Kidney (tissue), 14 donors: ENCODE data around the gene PMPCA. TPM values are rescaled to one million over a fixed set of nuclear protein-coding genes. Genes with fewer than 3 reads are reported as not detected.

Source experiments
- DNase-seq, 5 donors: peaks; one replicate each; pipeline ENCODE4 v3.0.0-alpha.2; 2013 to 2020
- FAIRE-seq: peaks from 2 replicates; lab custom pipeline; 2012; peaks lifted over from hg19 to GRCh38; lab: Jason Lieb, UNC
- H3K27ac ChIP-seq, 2 donors: one replicate each; pipeline ENCODE4 v1.7.0; 2013; ENCODE audit warnings: low read depth in 2 of 2, low read length in 2 of 2, inconsistent platforms in 1 of 2
- H3K27me3 ChIP-seq: one replicate; pipeline ENCODE4 v1.7.1; 2013; ENCODE audit warnings: low read length, inconsistent platforms; ENCODE audit not compliant: control insufficient read depth, insufficient read depth
- H3K36me3 ChIP-seq, 3 donors: one replicate each; pipeline versions ENCODE4 v1.7.0 to v1.7.1; 2013; ENCODE audit warnings: low read length in 3 of 3, control low read depth in 1 of 3, inconsistent platforms in 1 of 3; ENCODE audit not compliant: insufficient read depth in 3 of 3, control insufficient read depth in 2 of 3
- H3K4me1 ChIP-seq, 3 donors: one replicate each; pipeline versions ENCODE4 v1.7.0 to v1.7.1; 2013; ENCODE audit warnings: low read length in 3 of 3, inconsistent platforms in 1 of 3, low read depth in 1 of 3; ENCODE audit not compliant: control insufficient read depth in 2 of 3, insufficient read depth in 2 of 3
- H3K4me3 ChIP-seq, 3 donors: one replicate each; pipeline versions ENCODE4 v1.7.0 to v1.8.1; 2013; ENCODE audit warnings: low read length in 3 of 3, control low read depth in 1 of 3, inconsistent platforms in 1 of 3
- H3K9ac ChIP-seq, 3 donors: one replicate each; pipeline versions ENCODE4 v1.7.0 to v1.7.1; 2013; ENCODE audit warnings: low read length in 3 of 3, control low read depth in 1 of 3, inconsistent platforms in 1 of 3
- H3K9me3 ChIP-seq, 3 donors: one replicate each; pipeline versions ENCODE4 v1.7.0 to v1.7.1; 2013; ENCODE audit warnings: low read length in 3 of 3, control low read depth in 1 of 3, inconsistent platforms in 1 of 3; ENCODE audit not compliant: control insufficient read depth in 2 of 3, insufficient read depth in 1 of 3
- intact Hi-C: fragments of 100-400 bp; cut with DNase I; formaldehyde crosslinking; loops from one replicate; pipeline ENCODE4 v1.11.1; 2022
- polyA plus RNA-seq: library from polyadenylated mRNA; stranded (reverse); fragments of 350-450 nt; fragmentation: Illumina TruSeq; extraction: RNeasy Lipid Tissue Mini Kit (QIAGEN cat#74804); gene quantifications from one replicate; pipeline ENCODE4 v1.2.3, GENCODE V29; 2014; ENCODE audit warnings: low read depth, low replicate concordance; ENCODE audit not compliant: insufficient read depth
- total RNA-seq: library from RNA; stranded (reverse); fragmentation: NEBNext Ultra II Directional; extraction: Animal tissue kit (Norgen Biotek cat#: 25700); gene quantifications from one replicate; pipeline ENCODE4 v1.2.1, GENCODE V29; 2021
- TF ChIP-seq, protein P1 (sequence below): IDR thresholded peaks from 3 replicates; pipeline ENCODE4 v1.5.1; 2012; ENCODE audit warnings: mild to moderate bottlenecking, moderate library complexity, borderline replicate concordance; ENCODE audit not compliant: insufficient read depth; ENCODE audit errors: extremely low read depth
- donor health status: control.
- donor health status: control.
- donor health status: control.
- donor health status: control.
- donor health status: control.
- donor health status: DM: yes; HTN: yes; CAD: no.
- donor health status: Normal renal cell carcinoma (clear cell type).

The PMPCA gene
- total and polyA plus RNA-seq, 2 donors from 2014 or later, result 45.6 to 50.1 TPM

DNA sequence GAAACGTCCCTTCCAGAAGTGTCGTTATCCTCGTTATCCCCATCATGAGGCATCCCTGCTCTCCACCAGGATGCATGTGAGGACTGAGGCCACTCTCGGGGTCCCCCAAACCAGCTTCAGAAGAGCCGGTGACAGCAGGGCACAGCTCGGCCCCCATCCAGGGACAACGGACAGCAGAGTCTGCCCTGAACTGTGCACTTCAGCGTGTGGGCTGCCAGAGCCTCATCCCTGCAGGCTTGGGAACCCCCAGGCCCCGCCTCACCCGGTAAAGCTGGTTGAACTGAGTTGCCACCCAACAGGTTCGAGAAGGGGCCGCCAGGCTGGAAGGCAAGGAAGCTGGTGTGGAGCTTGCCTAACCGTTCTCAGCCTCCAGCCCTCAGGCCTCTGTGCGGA is 36.3 kb upstream of the PMPCA start:
- H3K9me3 ChIP-seq, result no peaks in the 10 kb centered on the region
- TF ChIP-seq, protein P1, sequence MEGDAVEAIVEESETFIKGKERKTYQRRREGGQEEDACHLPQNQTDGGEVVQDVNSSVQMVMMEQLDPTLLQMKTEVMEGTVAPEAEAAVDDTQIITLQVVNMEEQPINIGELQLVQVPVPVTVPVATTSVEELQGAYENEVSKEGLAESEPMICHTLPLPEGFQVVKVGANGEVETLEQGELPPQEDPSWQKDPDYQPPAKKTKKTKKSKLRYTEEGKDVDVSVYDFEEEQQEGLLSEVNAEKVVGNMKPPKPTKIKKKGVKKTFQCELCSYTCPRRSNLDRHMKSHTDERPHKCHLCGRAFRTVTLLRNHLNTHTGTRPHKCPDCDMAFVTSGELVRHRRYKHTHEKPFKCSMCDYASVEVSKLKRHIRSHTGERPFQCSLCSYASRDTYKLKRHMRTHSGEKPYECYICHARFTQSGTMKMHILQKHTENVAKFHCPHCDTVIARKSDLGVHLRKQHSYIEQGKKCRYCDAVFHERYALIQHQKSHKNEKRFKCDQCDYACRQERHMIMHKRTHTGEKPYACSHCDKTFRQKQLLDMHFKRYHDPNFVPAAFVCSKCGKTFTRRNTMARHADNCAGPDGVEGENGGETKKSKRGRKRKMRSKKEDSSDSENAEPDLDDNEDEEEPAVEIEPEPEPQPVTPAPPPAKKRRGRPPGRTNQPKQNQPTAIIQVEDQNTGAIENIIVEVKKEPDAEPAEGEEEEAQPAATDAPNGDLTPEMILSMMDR, result no peak
- no peak overlapping the region for H3K9ac ChIP-seq
- H3K27me3 ChIP-seq, result no peaks in the 10 kb centered on the region
- no peak overlapping the region for H3K27ac ChIP-seq
- H3K4me1 ChIP-seq, result peaks cover 0 to 13% (median 3%) of the 10 kb centered on the region in 3 donors
- H3K36me3 ChIP-seq, result no peaks in the 10 kb centered on the region
- intact Hi-C loops, result no loop called here
- H3K4me3 ChIP-seq, result no peak overlapping the region
- no peak for DNase-seq
- no peak for FAIRE-seq

DNA sequence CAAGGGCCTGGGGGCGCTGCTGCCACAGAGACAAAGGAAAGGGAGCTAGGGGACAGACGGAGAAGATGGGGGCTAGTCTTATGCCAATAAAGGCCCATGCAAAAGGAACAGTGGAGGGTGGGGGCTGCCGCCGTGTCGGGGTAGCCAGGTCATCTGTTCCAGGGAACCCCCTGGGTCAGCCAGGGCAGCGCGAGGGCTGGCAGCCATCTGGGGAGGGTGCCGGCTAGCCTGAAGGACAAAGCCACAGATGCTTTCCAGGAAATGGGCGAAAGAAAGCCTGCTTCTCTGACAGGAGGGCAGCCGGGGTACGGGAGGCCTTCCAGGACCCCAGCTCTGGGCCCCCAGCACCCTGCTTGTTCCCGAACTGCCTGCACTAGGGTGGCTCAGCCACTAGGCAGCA is 35.4 kb upstream of the PMPCA start:
- DNase-seq, result no peak
- intact Hi-C loops, result no loop called here

DNA sequence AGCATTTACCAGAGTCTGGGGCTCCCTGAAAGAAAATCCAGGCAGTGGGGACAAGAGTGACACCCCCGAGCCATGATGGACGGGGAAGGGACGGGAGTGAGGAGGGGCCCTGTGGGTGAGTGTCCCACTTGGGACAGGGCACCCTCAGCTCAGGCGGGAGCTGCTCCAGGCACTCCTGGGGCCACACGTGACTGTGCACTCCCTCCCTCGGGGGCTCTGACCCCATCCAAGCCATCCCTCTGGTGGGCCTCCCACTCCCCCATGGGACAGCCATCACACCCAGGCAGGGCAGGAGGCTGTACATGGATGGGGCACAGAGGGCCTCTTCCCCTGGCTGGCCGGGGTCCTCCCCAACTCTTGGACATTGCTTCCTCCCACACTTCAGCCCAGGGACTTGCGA is 34.0 kb upstream of the PMPCA start:
- no peak for FAIRE-seq
- DNase-seq, result no peak
- H3K36me3 ChIP-seq, result no peaks in the 10 kb centered on the region
- no peaks in the 10 kb centered on the region for H3K9me3 ChIP-seq
- no peak overlapping the region for H3K27ac ChIP-seq
- TF ChIP-seq, protein P1, result no peak
- intact Hi-C loops, result no loop called here
- H3K27me3 ChIP-seq, result no peaks in the 10 kb centered on the region
- H3K4me3 ChIP-seq, result no peak overlapping the region
- H3K9ac ChIP-seq, result no peak overlapping the region
- peaks cover 0 to 13% (median 3%) of the 10 kb centered on the region in 3 donors for H3K4me1 ChIP-seq

More for the DNA sequence above, 35.4 kb upstream of the PMPCA start:
- Histone ChIP-seq H3K36me3 (no peaks in the 10 kb centered on the region), H3K27ac (no peak overlapping the region), H3K27me3 (no peaks in the 10 kb centered on the region), H3K9ac (no peak overlapping the region), H3K4me1 (peaks cover 0 to 13% (median 3%) of the 10 kb centered on the region in 3 donors), H3K4me3 (no peak overlapping the region), H3K9me3 (no peaks in the 10 kb centered on the region)
- FAIRE-seq, result no peak
- TF ChIP-seq, protein P1, result no peak
